ENCODE results near the gene CFAP161.

Gene CFAP161

GRCh38 chr15:81097116-81097889 is 36.8 kb upstream of the CFAP161 start:
- Histone ChIP-seq H3K4me3 (ENCODE audit: low read length) (no peak overlapping the region), H3K9me3 (ENCODE audit: control insufficient read depth, insufficient read depth, low read length) (no peaks in the 10 kb centered on the region), H3K4me2 (ENCODE audit: low read length) (no peak overlapping the region), H3K9me2 (replicated peaks; ENCODE audit: control insufficient read depth, low read length) (no peaks in the 10 kb centered on the region), H3K36me3 (ENCODE audit: control insufficient read depth, low read length) (no peaks in the 10 kb centered on the region), H3K4me1 (ENCODE audit: control insufficient read depth, low read length) (no peaks in the 10 kb centered on the region), H3K27me3 (ENCODE audit: control insufficient read depth, low read length) (peaks cover 23% of the 10 kb centered on the region), H3K27ac (ENCODE audit: low read depth, low read length) (no peak overlapping the region), H4K20me1 (ENCODE audit: control insufficient read depth, insufficient read depth, low read depth, low read length) (no peaks in the 10 kb centered on the region), H3F3A (ENCODE audit: control insufficient read depth, insufficient read depth) (no peaks in the 10 kb centered on the region), H3K79me2 (ENCODE audit: control insufficient read depth, low read length) (no peaks in the 10 kb centered on the region)
- TF ChIP-seq EZH2phosphoT487 (IDR thresholded peaks at IDR 0.05; ENCODE audit: borderline replicate concordance, low read length) (no peak), CTCF (IDR thresholded peaks at IDR 0.05; ENCODE audit: low read depth, low read length, poor library complexity, severe bottlenecking) (no peak)

GRCh38 chr15:81097890-81098280 is 36.2 kb upstream of the CFAP161 start:
- Histone ChIP-seq H3K9me3 (ENCODE audit: control insufficient read depth, insufficient read depth, low read length) (no peaks in the 10 kb centered on the region), H3K79me2 (ENCODE audit: control insufficient read depth, low read length) (no peaks in the 10 kb centered on the region), H3K4me3 (ENCODE audit: low read length) (no peak overlapping the region), H3K36me3 (ENCODE audit: control insufficient read depth, low read length) (no peaks in the 10 kb centered on the region), H3K27ac (ENCODE audit: low read depth, low read length) (no peak overlapping the region), H3K4me2 (ENCODE audit: low read length) (no peak overlapping the region), H3K4me1 (ENCODE audit: control insufficient read depth, low read length) (no peaks in the 10 kb centered on the region), H3K9me2 (replicated peaks; ENCODE audit: control insufficient read depth, low read length) (no peaks in the 10 kb centered on the region), H4K20me1 (ENCODE audit: control insufficient read depth, insufficient read depth, low read depth, low read length) (no peaks in the 10 kb centered on the region), H3F3A (ENCODE audit: control insufficient read depth, insufficient read depth) (no peaks in the 10 kb centered on the region), H3K27me3 (ENCODE audit: control insufficient read depth, low read length) (peaks cover 17% of the 10 kb centered on the region)
- TF ChIP-seq CTCF (IDR thresholded peaks at IDR 0.05; ENCODE audit: low read depth, low read length, poor library complexity, severe bottlenecking) (no peak), EZH2phosphoT487 (IDR thresholded peaks at IDR 0.05; ENCODE audit: borderline replicate concordance, low read length) (no peak)

GRCh38 chr15:81098349-81098748 is 35.7 kb upstream of the CFAP161 start:
- Histone ChIP-seq H3K4me3 (ENCODE audit: low read length) (no peak overlapping the region), H3K4me1 (ENCODE audit: control insufficient read depth, low read length) (no peaks in the 10 kb centered on the region), H3K9me3 (ENCODE audit: control insufficient read depth, insufficient read depth, low read length) (no peaks in the 10 kb centered on the region), H3K4me2 (ENCODE audit: low read length) (no peak overlapping the region), H3K27ac (ENCODE audit: low read depth, low read length) (no peak overlapping the region), H3K79me2 (ENCODE audit: control insufficient read depth, low read length) (no peaks in the 10 kb centered on the region), H3K36me3 (ENCODE audit: control insufficient read depth, low read length) (no peaks in the 10 kb centered on the region), H3F3A (ENCODE audit: control insufficient read depth, insufficient read depth) (no peaks in the 10 kb centered on the region), H3K27me3 (ENCODE audit: control insufficient read depth, low read length) (peaks cover 15% of the 10 kb centered on the region), H3K9me2 (replicated peaks; ENCODE audit: control insufficient read depth, low read length) (no peaks in the 10 kb centered on the region), H4K20me1 (ENCODE audit: control insufficient read depth, insufficient read depth, low read depth, low read length) (no peaks in the 10 kb centered on the region)
- TF ChIP-seq CTCF (IDR thresholded peaks at IDR 0.05; ENCODE audit: low read depth, low read length, poor library complexity, severe bottlenecking) (no peak), EZH2phosphoT487 (IDR thresholded peaks at IDR 0.05; ENCODE audit: borderline replicate concordance, low read length) (no peak)
